ENCODE data around the gene COLGALT1. TPM values are rescaled to one million over a fixed set of nuclear protein-coding genes. Genes with fewer than 3 reads are reported as not detected.
A peak's percentile ranks its signal among the peaks of the same experiment; 100 is the strongest.

COLGALT1 gene
- polyA plus RNA-seq, 2 of the 4 experiments (the other 2 are of a cell fraction), result 57.1 to 64.4 TPM

- WGBS (ENCODE audit: missing lambda C conversion rate), result 66% methylated on average over 13 of the region's 13 CpGs
- FAIRE-seq (no peak), ATAC-seq (no peak), DNase-seq (ENCODE audit: low read depth in 1 of 2, low spot score in 1 of 2) (no peak)
- Histone ChIP-seq H3K4me2 (peak overlapping the region; percentile 78), H3K4me1 (peaks cover 13% of the 10 kb centered on the region), H3K4me3 (peak overlapping the region; percentile 100), H3K9me3 (peaks cover 7% of the 10 kb centered on the region; the same call in 1 of the 3 replicates), H3K27ac (peak overlapping the region; percentile 100)
- CTCF ChIA-PET, result interaction anchor here (2.3 to 4.4 kb wide), 2 partner anchors 14 to 39 kb away, joined by 11 to 28 read pairs; partner anchors contain the start of gene SLC27A1
- TF ChIP-seq RFX5 (IDR thresholded peaks at IDR 0.05) (no peak), HOXB13 (CRISPR knock-in tag; IDR thresholded peaks at IDR 0.05; ENCODE audit: low read depth) (no peak), EP300 (IDR thresholded peaks at IDR 0.05) (no peak)
- POLR2A ChIA-PET, result interaction anchor here (0.6 to 1.4 kb wide), 2 partner anchors 15 to 63 kb away, joined by 3 read pairs; no protein-coding TSS in a partner anchor
These were observed 45.0 kb upstream of the COLGALT1 start for GRCh38 chr19:17510220-17510993.

- Histone ChIP-seq H3K4me2 (peak overlapping the region; percentile 97), H3K27ac (peak overlapping the region; percentile 100), H3K4me3 (peak overlapping the region; percentile 100), H3K9me3 (peaks cover 9% of the 10 kb centered on the region; the same call in 1 of the 3 replicates), H3K4me1 (peaks cover 13% of the 10 kb centered on the region)
- DNase-seq (ENCODE audit: low read depth in 1 of 2, low spot score in 1 of 2) (peak; percentile 47 to 86), ATAC-seq (peak; percentile 79 to 81), FAIRE-seq (no peak)
- WGBS (ENCODE audit: missing lambda C conversion rate), result 10% methylated on average over 18 of the region's 82 CpGs
- ChIA-PET CTCF (interaction anchor here (0.6 to 4.4 kb wide), 6 partner anchors 15 to 1627 kb away, joined by 3 to 28 read pairs (median 3); partner anchors contain the start of gene SLC27A1), POLR2A (interaction anchor here (0.7 to 1.4 kb wide), 3 partner anchors 16 to 94 kb away, joined by 3 to 5 read pairs (median 3); no protein-coding TSS in a partner anchor)
- TF ChIP-seq CTCF (IDR thresholded peaks at IDR 0.05), result 0 out of 3 replicates have a peak, but pooled peaks have one; percentile 5
- TF ChIP-seq HOXB5 (CRISPR knock-in tag; IDR thresholded peaks at IDR 0.05), result 0 out of 2 replicates have a peak, but pooled peaks have one; percentile 74
- TF ChIP-seq HEYL (CRISPR knock-in tag; IDR thresholded peaks at IDR 0.05), result no peak
- TF ChIP-seq ZFP36 (IDR thresholded peaks at IDR 0.05; ENCODE audit: borderline replicate concordance, partially characterized antibody), result no peak
- no peak for TF ChIP-seq BCL3 (IDR thresholded peaks at IDR 0.05)
- TF ChIP-seq PHF8 (IDR thresholded peaks at IDR 0.05; ENCODE audit: borderline replicate concordance, low read depth), result peak; percentile 70; the same call in 1 of the 2 replicates
- TF ChIP-seq ZNF302 (CRISPR knock-in tag; IDR thresholded peaks at IDR 0.05), result no peak
- TF ChIP-seq MYC (IDR thresholded peaks at IDR 0.05; ENCODE audit: borderline replicate concordance, low read length), result peak; percentile 29; the same call in 1 of the 2 replicates
- no peak for TF ChIP-seq RAD21 (conservative IDR thresholded peaks at IDR 0.05 in 1 of 2, IDR thresholded peaks at IDR 0.05 in 1 of 2)
- TF ChIP-seq RNF2 (IDR thresholded peaks at IDR 0.05; ENCODE audit: borderline replicate concordance, low read depth), result no peak
- TF ChIP-seq CBX2 (IDR thresholded peaks at IDR 0.05; ENCODE audit: borderline replicate concordance, low read depth), result no peak
- no peak for TF ChIP-seq ELK1 (IDR thresholded peaks at IDR 0.05; ENCODE audit: low read depth, low read length)
- TF ChIP-seq REST (IDR thresholded peaks at IDR 0.05), result peak; percentile 30; the same call in 1 of the 2 replicates
- no peak for TF ChIP-seq HOXA7 (CRISPR knock-in tag; IDR thresholded peaks at IDR 0.05)
- no peak for TF ChIP-seq TP53 (CRISPR knock-in tag; IDR thresholded peaks at IDR 0.05)
- TF ChIP-seq CHD4 (IDR thresholded peaks at IDR 0.05; ENCODE audit: borderline replicate concordance), result no peak
- TF ChIP-seq FOSL2 (IDR thresholded peaks at IDR 0.05), result no peak
- TF ChIP-seq FOSL2 (CRISPR knock-in tag; IDR thresholded peaks at IDR 0.05), result 0 out of 2 replicates have a peak, but pooled peaks have one; percentile 19
These were observed 43.5 kb upstream of the COLGALT1 start for GRCh38 chr19:17511724-17512573.
